Measurements from ENCODE around the gene FAM174B. TPM values are rescaled to one million over a fixed set of nuclear protein-coding genes. Genes with fewer than 3 reads are reported as not detected.

FAM174B gene
- total RNA-seq, 2 experiments from 2014 or later: 3.4 to 3.6 TPM

DNA sequence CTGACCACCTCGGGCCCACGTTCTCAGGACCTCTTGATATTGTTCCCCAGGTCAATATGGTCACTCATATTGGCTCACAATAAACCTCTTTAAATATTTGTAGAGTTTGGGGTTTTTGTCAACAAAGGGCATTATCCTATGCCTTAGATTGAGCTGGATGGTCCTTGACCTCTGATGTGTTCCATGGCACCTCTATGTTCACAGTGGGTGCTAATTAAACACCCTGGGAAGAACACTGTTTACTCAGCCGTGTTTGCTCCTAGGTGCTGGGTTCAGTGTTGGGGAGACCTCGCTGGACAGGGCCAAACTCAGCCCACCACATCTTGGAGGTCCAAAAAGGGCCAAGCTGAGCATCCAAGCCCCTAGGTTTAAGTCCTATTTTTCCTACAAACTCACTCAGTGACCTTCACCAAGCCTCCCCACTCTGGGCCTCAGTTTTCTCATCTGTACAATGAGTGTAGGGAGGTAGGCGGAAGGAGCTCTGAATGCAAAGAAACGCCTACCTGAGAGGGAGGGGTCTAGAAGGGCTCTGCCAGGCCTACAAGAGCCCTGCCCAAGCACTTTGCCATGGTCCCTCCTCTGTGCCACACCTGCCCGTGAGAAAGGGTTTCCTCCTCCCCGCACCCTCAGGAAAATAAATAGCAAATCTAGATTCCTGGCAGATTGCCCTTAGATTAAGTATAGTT, 7.2 kb downstream of the FAM174B start:
- no peaks in the 10 kb centered on the region for H3K36me3 Mint-ChIP-seq (ENCODE audit: low read depth)
- CTCF ChIA-PET: no interaction called here
- H3K27ac ChIP-seq (ENCODE audit: low read depth in 1 of 2, low read length in 2 of 2): no peak overlapping the region

DNA sequence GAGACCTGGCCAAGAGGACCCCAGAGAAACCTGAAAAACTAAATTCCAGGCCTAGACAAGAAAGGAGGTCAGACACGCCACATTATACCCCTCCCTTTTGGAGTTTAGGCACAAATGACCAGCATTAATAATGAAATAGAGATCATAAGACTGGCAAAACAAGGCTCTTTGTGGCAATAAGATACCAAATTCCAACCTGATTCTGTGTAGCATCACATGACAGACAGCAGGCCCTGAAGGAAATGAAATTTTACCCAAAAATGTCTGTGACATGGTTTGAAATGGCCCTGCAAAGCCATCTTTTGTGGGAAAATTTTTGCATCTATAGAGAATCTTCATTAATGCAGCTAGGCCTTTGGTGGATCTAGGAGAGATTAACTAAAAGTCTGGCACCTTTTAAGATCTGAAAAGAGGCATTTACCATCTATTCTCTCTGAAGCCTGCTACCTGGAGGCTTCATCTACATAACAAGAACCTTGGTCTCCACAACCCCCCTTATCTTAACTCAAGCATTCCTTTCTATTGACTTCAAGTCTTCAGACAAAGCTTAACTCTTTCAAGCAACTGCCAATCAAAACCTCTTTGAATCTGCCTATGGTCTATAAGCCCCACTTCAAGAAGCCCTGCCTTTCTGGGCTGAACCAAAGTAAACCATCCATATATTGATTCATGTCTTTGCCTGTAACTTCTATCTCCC, 8.0 kb downstream of the FAM174B start:
- peaks cover 2% of the 10 kb centered on the region for H3K9me3 Mint-ChIP-seq

More for the DNA sequence above, 7.2 kb downstream of the FAM174B start:
- H3K4me3 ChIP-seq (ENCODE audit: low read length): no peak overlapping the region
- peaks cover 17% of the 10 kb centered on the region for H3K27me3 Mint-ChIP-seq
- no peak for DNase-seq
- no peaks in the 10 kb centered on the region for H3K4me1 ChIP-seq (ENCODE audit: insufficient read depth, low read length)
- H3K4me3 Mint-ChIP-seq: no peak overlapping the region
- POLR2A ChIA-PET: no interaction called here
- intact Hi-C loops (cut with DNase I, micrococcal nuclease): no loop called here
- peaks cover 0 to 3% of the 10 kb centered on the region in 2 experiments for H3K27me3 ChIP-seq (ENCODE audit: control insufficient read depth in 1 of 2, insufficient read depth in 2 of 2, low read length in 2 of 2)
- no peaks in the 10 kb centered on the region for H3K9me3 ChIP-seq (ENCODE audit: control insufficient read depth in 1 of 2, insufficient read depth in 1 of 2, low read length in 2 of 2)
- H3K9me3 Mint-ChIP-seq: no peaks in the 10 kb centered on the region
- H3K4me1 Mint-ChIP-seq (ENCODE audit: low read depth): peaks cover 6% of the 10 kb centered on the region
- H3K27ac Mint-ChIP-seq: no peak overlapping the region
- TF ChIP-seq, protein P1, sequence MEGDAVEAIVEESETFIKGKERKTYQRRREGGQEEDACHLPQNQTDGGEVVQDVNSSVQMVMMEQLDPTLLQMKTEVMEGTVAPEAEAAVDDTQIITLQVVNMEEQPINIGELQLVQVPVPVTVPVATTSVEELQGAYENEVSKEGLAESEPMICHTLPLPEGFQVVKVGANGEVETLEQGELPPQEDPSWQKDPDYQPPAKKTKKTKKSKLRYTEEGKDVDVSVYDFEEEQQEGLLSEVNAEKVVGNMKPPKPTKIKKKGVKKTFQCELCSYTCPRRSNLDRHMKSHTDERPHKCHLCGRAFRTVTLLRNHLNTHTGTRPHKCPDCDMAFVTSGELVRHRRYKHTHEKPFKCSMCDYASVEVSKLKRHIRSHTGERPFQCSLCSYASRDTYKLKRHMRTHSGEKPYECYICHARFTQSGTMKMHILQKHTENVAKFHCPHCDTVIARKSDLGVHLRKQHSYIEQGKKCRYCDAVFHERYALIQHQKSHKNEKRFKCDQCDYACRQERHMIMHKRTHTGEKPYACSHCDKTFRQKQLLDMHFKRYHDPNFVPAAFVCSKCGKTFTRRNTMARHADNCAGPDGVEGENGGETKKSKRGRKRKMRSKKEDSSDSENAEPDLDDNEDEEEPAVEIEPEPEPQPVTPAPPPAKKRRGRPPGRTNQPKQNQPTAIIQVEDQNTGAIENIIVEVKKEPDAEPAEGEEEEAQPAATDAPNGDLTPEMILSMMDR (IDR thresholded peaks at IDR 0.05): no peak
- no peak for ATAC-seq (ENCODE audit: poor library complexity)
- no peaks in the 10 kb centered on the region for H3K36me3 ChIP-seq (ENCODE audit: insufficient read depth, low read length)

DNA sequence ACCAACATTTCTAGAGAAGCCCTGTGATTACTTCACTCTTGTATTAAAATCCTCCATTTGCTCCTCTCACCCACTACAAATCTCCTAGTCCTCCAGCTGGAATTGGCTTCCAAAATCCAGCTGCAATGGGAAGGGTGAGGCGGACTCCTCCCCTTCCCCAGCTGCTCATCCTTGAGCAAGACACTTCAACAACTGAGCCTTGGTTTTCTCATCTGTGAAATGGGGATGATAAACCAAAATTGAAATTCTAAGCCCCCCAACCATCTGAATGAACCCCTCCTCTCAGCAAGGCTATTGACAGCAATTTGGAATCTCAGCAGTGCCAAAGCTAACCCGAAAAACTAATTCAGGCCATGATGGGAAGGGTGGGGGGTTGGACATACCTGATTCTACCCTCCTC, 9.4 kb downstream of the FAM174B start:
- TF ChIP-seq, protein P1 (IDR thresholded peaks at IDR 0.05): no peak
- Histone ChIP-seq H3K27me3 (ENCODE audit: control insufficient read depth in 1 of 2, insufficient read depth in 2 of 2, low read length in 2 of 2) (peaks cover 0 to 3% of the 10 kb centered on the region in 2 experiments), H3K27ac (ENCODE audit: low read depth in 1 of 2, low read length in 2 of 2) (no peak overlapping the region), H3K36me3 (ENCODE audit: insufficient read depth, low read length) (no peaks in the 10 kb centered on the region), H3K4me1 (ENCODE audit: insufficient read depth, low read length) (no peaks in the 10 kb centered on the region), H3K9me3 (ENCODE audit: control insufficient read depth in 1 of 2, insufficient read depth in 1 of 2, low read length in 2 of 2) (no peaks in the 10 kb centered on the region), H3K4me3 (ENCODE audit: low read length) (no peak overlapping the region)
- ATAC-seq (ENCODE audit: poor library complexity): no peak
- ChIA-PET CTCF (no interaction called here), POLR2A (no interaction called here)
- no peak for DNase-seq
- intact Hi-C loops (cut with DNase I, micrococcal nuclease): no loop called here
- no peaks in the 10 kb centered on the region for H3K36me3 Mint-ChIP-seq (ENCODE audit: low read depth)
- no peaks in the 10 kb centered on the region for H3K27me3 Mint-ChIP-seq
- no peak overlapping the region for H3K4me3 Mint-ChIP-seq
- H3K27ac Mint-ChIP-seq: no peak overlapping the region
- H3K9me3 Mint-ChIP-seq: peaks cover 3% of the 10 kb centered on the region
- no peaks in the 10 kb centered on the region for H3K4me1 Mint-ChIP-seq (ENCODE audit: low read depth)

More for the DNA sequence above, 8.0 kb downstream of the FAM174B start:
- Histone ChIP-seq H3K36me3 (ENCODE audit: insufficient read depth, low read length) (no peaks in the 10 kb centered on the region), H3K4me3 (ENCODE audit: low read length) (no peak overlapping the region), H3K9me3 (ENCODE audit: control insufficient read depth in 1 of 2, insufficient read depth in 1 of 2, low read length in 2 of 2) (no peaks in the 10 kb centered on the region), H3K27ac (ENCODE audit: low read depth in 1 of 2, low read length in 2 of 2) (no peak overlapping the region), H3K4me1 (ENCODE audit: insufficient read depth, low read length) (no peaks in the 10 kb centered on the region), H3K27me3 (ENCODE audit: control insufficient read depth in 1 of 2, insufficient read depth in 2 of 2, low read length in 2 of 2) (peaks cover 0 to 3% of the 10 kb centered on the region in 2 experiments)
- DNase-seq: no peak
- Mint-ChIP-seq H3K27ac (no peak overlapping the region), H3K36me3 (ENCODE audit: low read depth) (no peaks in the 10 kb centered on the region), H3K27me3 (peaks cover 10% of the 10 kb centered on the region), H3K4me1 (ENCODE audit: low read depth) (peaks cover 6% of the 10 kb centered on the region), H3K4me3 (no peak overlapping the region)
- no peak for ATAC-seq (ENCODE audit: poor library complexity)
- intact Hi-C loops (cut with DNase I, micrococcal nuclease): no loop called here
- TF ChIP-seq, protein P1 (IDR thresholded peaks at IDR 0.05): no peak
- ChIA-PET POLR2A (no interaction called here), CTCF (no interaction called here)

All from CD4-positive, alpha-beta T cell (primary cell).